BJ (cell line): Measurements from ENCODE around the gene ZNF385B. TPM values are rescaled to one million over a fixed set of nuclear protein-coding genes. Genes with fewer than 3 reads are reported as not detected.

Experiments
- CTCF ChIA-PET: fragments of 350-600 bp; formaldehyde crosslinking; extraction: SDS; loops from one replicate; lab custom pipeline; 2021; ENCODE audit warnings: antibody characterized with exemption, inconsistent platforms; lab: Yijun Ruan, JAX
- POLR2A ChIA-PET: fragments of 300-600 bp; sonication (Branson Sonifier 250); formaldehyde crosslinking; extraction: SDS; loops from one replicate; lab custom pipeline; 2021; ENCODE audit warnings: antibody characterized with exemption; lab: Charles Lee
- DNase-seq: peaks from one replicate; pipeline ENCODE4 v3.0.0-alpha.2; 2011; ENCODE audit warnings: low read depth
- H3K27me3 ChIP-seq: 2 replicates; pipeline ENCODE4 v1.6.0; 2011; ENCODE audit warnings: low read length; ENCODE audit not compliant: control insufficient read depth, insufficient read depth
- H3K36me3 ChIP-seq: 2 replicates; pipeline ENCODE4 v1.5.1; 2011; ENCODE audit warnings: low read length; ENCODE audit not compliant: control insufficient read depth, insufficient read depth
- H3K4me3 ChIP-seq: 2 replicates; pipeline ENCODE4 v1.5.1; 2011; ENCODE audit warnings: low read depth, mild to moderate bottlenecking, control low read depth, low read length
- polyA minus RNA-seq: library from RNA; depleted of rRNA, polyadenylated mRNA; stranded (reverse); fragments of >200 nt; gene quantifications from 2 replicates; pipeline ENCODE4 v1.2.3, GENCODE V29; 2011; rRNA and poly(A)+ RNA removed
- polyA plus RNA-seq: library from polyadenylated mRNA; depleted of rRNA; stranded (reverse); fragments of >200 nt; gene quantifications from 2 replicates; pipeline ENCODE4 v1.2.3, GENCODE V29; 2011; rRNA removed
- TF ChIP-seq, protein P1 (sequence below): IDR thresholded peaks from 2 replicates; pipeline ENCODE4 v1.5.1; 2011; ENCODE audit warnings: low read depth, mild to moderate bottlenecking, control low read depth, inconsistent platforms, low read length, moderate library complexity; ENCODE audit not compliant: insufficient read depth

ZNF385B gene
- polyA plus RNA-seq = 0.12 and 0.22 TPM in 2 replicates
- 0.09 TPM in 1 of 2 replicates, not detected in the other for polyA minus RNA-seq

DNA sequence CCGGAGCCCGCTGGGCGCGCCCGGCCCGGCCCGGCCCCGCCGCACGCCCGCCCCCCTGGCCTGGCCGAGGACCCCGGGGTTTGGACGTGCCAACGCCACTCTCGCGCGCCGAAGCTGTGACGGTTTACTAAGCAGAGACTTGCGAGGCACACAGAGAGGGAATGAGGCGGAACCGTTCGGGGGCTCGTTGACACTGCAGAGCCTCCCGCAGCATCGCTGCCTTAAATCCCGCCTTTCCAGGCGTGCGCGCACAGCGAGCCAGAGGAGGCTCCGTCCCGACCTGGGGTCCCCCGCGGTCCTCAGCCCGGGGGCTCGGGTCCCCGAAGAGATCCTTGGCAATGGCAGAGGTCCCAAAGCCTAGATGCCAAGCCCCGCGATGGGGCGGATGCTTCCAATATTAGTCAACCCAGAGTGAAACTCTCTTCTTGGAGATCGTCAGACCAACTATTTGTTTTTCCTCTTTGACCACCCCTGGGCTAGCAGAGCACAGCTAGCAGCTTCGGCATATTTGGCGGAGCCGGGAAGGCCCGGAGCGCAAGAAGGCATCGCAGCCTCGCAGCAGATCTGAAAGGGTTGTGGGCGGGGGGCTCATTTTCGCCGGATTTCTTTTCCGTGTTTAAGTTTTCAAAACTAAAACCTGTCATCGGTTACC is at the start of gene ZNF385B:
ZNF385B (minus strand) TSS at position 197 of the 652 bp plus-strand sequence.
- no peak for DNase-seq
- Histone ChIP-seq H3K36me3 (no peaks in the 10 kb centered on the region), H3K27me3 (peaks cover 8% of the 10 kb centered on the region), H3K4me3 (peak within 1 kb of the TSS; percentile 44)
- POLR2A ChIA-PET = no interaction called here
- TF ChIP-seq, protein P1, sequence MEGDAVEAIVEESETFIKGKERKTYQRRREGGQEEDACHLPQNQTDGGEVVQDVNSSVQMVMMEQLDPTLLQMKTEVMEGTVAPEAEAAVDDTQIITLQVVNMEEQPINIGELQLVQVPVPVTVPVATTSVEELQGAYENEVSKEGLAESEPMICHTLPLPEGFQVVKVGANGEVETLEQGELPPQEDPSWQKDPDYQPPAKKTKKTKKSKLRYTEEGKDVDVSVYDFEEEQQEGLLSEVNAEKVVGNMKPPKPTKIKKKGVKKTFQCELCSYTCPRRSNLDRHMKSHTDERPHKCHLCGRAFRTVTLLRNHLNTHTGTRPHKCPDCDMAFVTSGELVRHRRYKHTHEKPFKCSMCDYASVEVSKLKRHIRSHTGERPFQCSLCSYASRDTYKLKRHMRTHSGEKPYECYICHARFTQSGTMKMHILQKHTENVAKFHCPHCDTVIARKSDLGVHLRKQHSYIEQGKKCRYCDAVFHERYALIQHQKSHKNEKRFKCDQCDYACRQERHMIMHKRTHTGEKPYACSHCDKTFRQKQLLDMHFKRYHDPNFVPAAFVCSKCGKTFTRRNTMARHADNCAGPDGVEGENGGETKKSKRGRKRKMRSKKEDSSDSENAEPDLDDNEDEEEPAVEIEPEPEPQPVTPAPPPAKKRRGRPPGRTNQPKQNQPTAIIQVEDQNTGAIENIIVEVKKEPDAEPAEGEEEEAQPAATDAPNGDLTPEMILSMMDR = no peak
- CTCF ChIA-PET = interaction anchor here (0.5 kb wide), 1 partner anchor 207 kb away, joined by 3 read pairs; no protein-coding TSS in a partner anchor

DNA sequence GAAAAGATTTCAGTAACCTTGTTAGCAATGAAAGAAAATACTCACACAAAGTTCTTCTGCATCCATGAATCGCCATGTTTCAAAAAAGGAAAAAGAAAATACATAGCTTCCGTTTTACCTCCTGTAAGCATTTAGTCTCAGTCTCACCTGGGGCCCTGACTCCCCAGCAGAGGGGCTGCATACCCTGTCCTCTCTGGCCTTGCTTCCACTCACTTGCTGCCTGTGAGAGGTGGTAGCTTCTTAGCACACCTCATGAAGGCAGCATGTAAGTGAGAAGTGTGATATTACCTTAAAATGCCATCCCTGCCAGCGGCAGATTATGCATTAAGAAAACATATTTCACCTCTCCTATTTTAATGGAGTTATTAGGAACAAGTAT is 49.3 kb upstream of the ZNF385B start:
- CTCF ChIA-PET = interaction anchor here (1.3 kb wide), 1 partner anchor 12 kb away, joined by 3 read pairs; no protein-coding TSS in a partner anchor
- POLR2A ChIA-PET = no interaction called here

DNA sequence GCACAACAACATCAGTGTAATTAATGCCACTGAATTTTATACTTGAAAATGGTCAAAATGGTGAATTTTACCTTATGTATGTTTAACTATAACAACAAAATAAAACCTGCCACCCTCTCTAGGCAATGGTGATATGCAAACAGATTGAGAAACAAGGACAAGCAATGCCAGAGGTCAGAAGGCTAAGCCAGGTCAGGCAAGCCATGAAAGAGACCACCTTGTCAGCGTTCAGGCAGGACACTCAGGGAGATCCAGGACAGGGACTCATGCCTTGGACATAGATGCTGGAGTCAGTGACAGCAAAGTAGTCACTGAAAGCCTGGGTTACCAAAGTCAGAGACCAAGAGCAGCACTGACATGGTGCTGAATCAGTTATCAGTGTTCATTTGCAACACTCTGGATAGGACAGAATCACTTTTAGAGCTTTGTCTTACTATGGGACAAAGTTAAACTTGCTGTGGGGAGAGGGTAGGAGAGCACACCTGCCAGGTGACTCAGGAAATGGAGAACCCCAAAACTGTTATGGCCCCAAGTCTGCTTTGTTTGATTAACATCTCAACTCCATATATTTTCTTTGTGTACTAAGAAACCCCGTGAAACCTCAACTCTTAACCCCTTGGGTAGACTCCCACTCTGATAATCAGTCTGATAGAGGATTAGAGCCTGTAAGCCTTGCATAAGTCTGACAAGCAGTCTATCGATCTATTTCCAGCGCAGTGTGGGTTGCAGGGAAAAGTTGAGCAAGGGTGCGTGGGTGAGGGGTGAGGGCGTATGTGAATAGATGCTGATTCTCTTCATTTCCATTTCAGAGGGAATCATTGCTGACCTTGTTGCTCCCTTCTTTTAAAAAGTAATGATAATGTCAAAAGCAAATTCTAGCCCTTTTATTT is 48.7 kb upstream of the ZNF385B start:
- ChIA-PET POLR2A (no interaction called here), CTCF (no interaction called here)
- Histone ChIP-seq H3K27me3 (no peaks in the 10 kb centered on the region; the same call in 1 of the 2 replicates), H3K36me3 (no peaks in the 10 kb centered on the region), H3K4me3 (no peak overlapping the region)
- TF ChIP-seq, protein P1 = no peak
- DNase-seq = no peak

More for the DNA sequence above, 49.3 kb upstream of the ZNF385B start:
- DNase-seq = no peak
- Histone ChIP-seq H3K36me3 (no peaks in the 10 kb centered on the region), H3K27me3 (no peaks in the 10 kb centered on the region; the same call in 1 of the 2 replicates), H3K4me3 (no peak overlapping the region)
- TF ChIP-seq, protein P1 = no peak

DNA sequence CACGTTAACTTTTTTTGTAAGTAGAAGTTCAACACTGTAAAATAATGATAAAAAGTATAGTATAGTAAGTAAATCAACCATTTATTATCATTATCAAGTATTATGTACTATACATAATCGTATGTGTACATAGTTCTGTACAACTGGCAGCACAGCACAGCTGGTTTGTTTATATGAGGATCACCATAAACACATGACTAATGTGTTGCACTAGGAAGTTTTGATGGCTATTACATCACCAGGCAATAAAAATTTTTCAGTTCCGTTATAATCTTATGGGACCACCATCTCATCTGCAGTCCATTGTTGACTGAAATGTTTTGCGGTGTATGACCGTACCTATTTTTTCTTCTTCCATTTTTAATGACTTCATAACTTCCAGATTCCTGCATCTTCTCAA is 39.2 kb upstream of the ZNF385B start:
- Histone ChIP-seq H3K36me3 (no peaks in the 10 kb centered on the region), H3K4me3 (no peak overlapping the region), H3K27me3 (no peaks in the 10 kb centered on the region)
- ChIA-PET CTCF (no interaction called here), POLR2A (no interaction called here)
- TF ChIP-seq, protein P1 = no peak
- DNase-seq = no peak

DNA sequence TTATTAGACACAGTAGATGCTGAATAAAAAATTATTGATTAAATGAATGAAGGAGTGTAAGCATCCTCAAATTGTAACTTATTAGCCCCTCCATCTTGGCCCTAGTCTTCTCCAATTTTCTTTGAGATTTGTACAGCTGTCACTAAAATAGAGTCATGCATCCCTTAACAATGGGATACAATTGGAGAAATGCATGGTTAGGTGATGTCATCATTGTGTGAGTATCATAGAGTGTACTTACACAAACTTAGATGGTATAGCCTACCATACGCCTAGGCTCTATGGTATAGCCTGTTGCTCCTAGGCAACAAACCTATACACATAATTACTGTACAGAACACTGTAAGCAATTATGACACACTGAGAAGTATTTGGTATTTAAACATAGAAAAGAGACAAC is 38.3 kb upstream of the ZNF385B start:
- DNase-seq = no peak
- ChIA-PET POLR2A (no interaction called here), CTCF (interaction anchor here (1.5 kb wide), 1 partner anchor 9 kb away, joined by 7 read pairs; no protein-coding TSS in a partner anchor)
- Histone ChIP-seq H3K36me3 (no peaks in the 10 kb centered on the region), H3K4me3 (no peak overlapping the region), H3K27me3 (no peaks in the 10 kb centered on the region)
- TF ChIP-seq, protein P1 = no peak
